H1 (cell line): Measurements from ENCODE around the gene TFAP2D. TPM values are rescaled to one million over a fixed set of nuclear protein-coding genes. Genes with fewer than 3 reads are reported as not detected.

Experiments
- CTCF ChIA-PET: fragments of 300-600 bp; sonication (Branson Sonifier 250); formaldehyde crosslinking; loops from one replicate; lab custom pipeline; 2021; ENCODE audit not compliant: partially characterized antibody; lab: Charles Lee
- POLR2A ChIA-PET: fragments of 300-600 bp; sonication (Branson Sonifier 250); formaldehyde crosslinking; loops from one replicate; lab custom pipeline; 2021; ENCODE audit warnings: inconsistent platforms; ENCODE audit not compliant: partially characterized antibody; lab: Charles Lee
- DNase-seq, 2 experiments: peaks; one replicate each; pipeline versions ENCODE4 v3.0.0 to v3.0.0-alpha.2; 2010 to 2022; ENCODE audit warnings: low spot score in 2 of 2, low read depth in 1 of 2, mixed read lengths in 1 of 2
- FAIRE-seq: peaks from 2 replicates; lab custom pipeline; 2011; peaks lifted over from hg19 to GRCh38; lab: Jason Lieb, UNC
- H2AFZ ChIP-seq: 2 replicates; pipeline ENCODE4 v1.8.1; 2012; ENCODE audit warnings: low read length, inconsistent platforms
- H2AK5ac ChIP-seq: 2 replicates; pipeline ENCODE4 v1.6.1; 2013; ENCODE audit warnings: low read depth, low read length
- H2BK120ac ChIP-seq: replicated peaks from 2 replicates; pipeline ENCODE3; 2013; ENCODE audit warnings: low read depth, low read length, inconsistent platforms
- H2BK12ac ChIP-seq: 2 replicates; pipeline ENCODE4 v1.6.1; 2013; ENCODE audit warnings: low read depth, low read length
- H2BK15ac ChIP-seq: 2 replicates; pipeline ENCODE4 v1.6.1; 2013; ENCODE audit warnings: low read length
- H2BK20ac ChIP-seq: 2 replicates; pipeline ENCODE4 v1.6.1; 2013; ENCODE audit warnings: low read length
- H2BK5ac ChIP-seq: 2 replicates; pipeline ENCODE4 v1.6.1; 2013; ENCODE audit warnings: low read depth, low read length
- H3K14ac ChIP-seq: 2 replicates; pipeline ENCODE4 v1.6.1; 2013; ENCODE audit warnings: inconsistent platforms; ENCODE audit not compliant: insufficient read length
- H3K18ac ChIP-seq: 2 replicates; pipeline ENCODE4 v1.6.1; 2013; ENCODE audit warnings: low read length; ENCODE audit errors: extremely low read depth
- H3K23ac ChIP-seq: 2 replicates; pipeline ENCODE4 v1.6.1; 2013; ENCODE audit warnings: inconsistent platforms; ENCODE audit not compliant: insufficient read length
- H3K23me2 ChIP-seq: 2 replicates; pipeline ENCODE4 v1.6.1; 2013; ENCODE audit warnings: low read depth, low read length
- H3K27ac ChIP-seq: 2 replicates; pipeline ENCODE4 v1.6.1; 2011; ENCODE audit warnings: low read depth, low read length, inconsistent platforms
- H3K27me3 ChIP-seq, 4 experiments: replicated peaks in 1 of 4; 1 replicate in 1 of 4; 2 replicates in 3 of 4; pipeline versions ENCODE4 v1.6.1 to v1.8.1; 2011 to 2013; ENCODE audit warnings: low read length in 3 of 4, mild to moderate bottlenecking in 3 of 4, inconsistent platforms in 2 of 4, mixed read lengths in 2 of 4, moderate library complexity in 1 of 4; ENCODE audit not compliant: control insufficient read depth in 3 of 4, insufficient read depth in 3 of 4; ENCODE audit errors: extremely low read depth in 1 of 4
- H3K36me3 ChIP-seq, 4 experiments: 2 replicates each; pipeline versions ENCODE4 v1.6.1 to v1.8.1; 2011 to 2013; ENCODE audit warnings: mild to moderate bottlenecking in 4 of 4, low read length in 3 of 4, moderate library complexity in 2 of 4, control low read depth in 1 of 4, inconsistent platforms in 1 of 4; ENCODE audit not compliant: insufficient read depth in 4 of 4, control insufficient read depth in 2 of 4
- H3K4ac ChIP-seq: replicated peaks from 2 replicates; pipeline ENCODE3; 2013; ENCODE audit warnings: low read length, low read depth, mixed read lengths, inconsistent platforms; ENCODE audit not compliant: insufficient read length
- H3K4me1 ChIP-seq, 4 experiments: replicated peaks in 1 of 4; 1 replicate in 1 of 4; 2 replicates in 3 of 4; pipeline versions ENCODE4 v1.6.1 to v1.8.1; 2011 to 2013; ENCODE audit warnings: low read length in 3 of 4, inconsistent platforms in 2 of 4, mixed read lengths in 1 of 4; ENCODE audit not compliant: insufficient read depth in 4 of 4, control insufficient read depth in 3 of 4
- H3K4me2 ChIP-seq, 2 experiments: 2 replicates each; pipeline versions ENCODE4 v1.6.1 to v1.8.1; 2011 to 2013; ENCODE audit warnings: low read depth in 2 of 2, low read length in 2 of 2, control low read depth in 1 of 2, inconsistent platforms in 1 of 2, mild to moderate bottlenecking in 1 of 2; ENCODE audit not compliant: insufficient read depth in 1 of 2
- H3K4me3 ChIP-seq, 4 experiments: fragments of 200-600, 300-600 bp in 1 of 4; sonication (generic), shearing (Covaris generic), sonication (Bioruptor Twin) in 1 of 4; 2 replicates each; pipeline versions ENCODE4 v1.5.1 to v1.8.1; 2011 to 2016; ENCODE audit warnings: low read length in 4 of 4, low read depth in 3 of 4, control low read depth in 2 of 4, inconsistent platforms in 2 of 4, mild to moderate bottlenecking in 2 of 4, mixed read lengths in 1 of 4, moderate library complexity in 1 of 4; ENCODE audit not compliant: insufficient read depth in 2 of 4; ENCODE audit errors: extremely low read depth in 1 of 4
- H3K56ac ChIP-seq: replicated peaks from 2 replicates; pipeline ENCODE3; 2013; ENCODE audit warnings: low read depth, mild to moderate bottlenecking, mixed read lengths, low read length, inconsistent platforms; ENCODE audit not compliant: insufficient read length
- H3K79me1 ChIP-seq: 2 replicates; pipeline ENCODE4 v1.6.1; 2013; ENCODE audit warnings: low read depth, low read length, control low read depth
- H3K79me2 ChIP-seq, 2 experiments: 2 replicates each; pipeline versions ENCODE4 v1.6.1 to v1.8.1; 2012 to 2013; ENCODE audit warnings: low read length in 2 of 2, mild to moderate bottlenecking in 2 of 2, inconsistent platforms in 1 of 2; ENCODE audit not compliant: insufficient read depth in 2 of 2, control insufficient read depth in 1 of 2
- H3K9ac ChIP-seq, 4 experiments: replicated peaks in 1 of 4; 1 replicate in 1 of 4; 2 replicates in 3 of 4; pipeline versions ENCODE4 v1.6.1 to v1.8.1; 2011 to 2013; ENCODE audit warnings: low read depth in 3 of 4, low read length in 3 of 4, control low read depth in 2 of 4, mild to moderate bottlenecking in 2 of 4, moderate library complexity in 2 of 4, inconsistent platforms in 1 of 4; ENCODE audit errors: extremely low read depth in 1 of 4
- H3K9me3 ChIP-seq, 2 experiments: 2 replicates each; pipeline versions ENCODE4 v1.6.1 to v1.8.1; 2012 to 2013; ENCODE audit warnings: mild to moderate bottlenecking in 2 of 2, moderate library complexity in 2 of 2, control low read depth in 1 of 2, inconsistent platforms in 1 of 2, low read depth in 1 of 2, low read length in 1 of 2, mixed read lengths in 1 of 2; ENCODE audit not compliant: insufficient read depth in 2 of 2
- H4K20me1 ChIP-seq, 2 experiments: replicated peaks in 1 of 2; 2 replicates each; pipeline versions ENCODE3 to v1.8.1; 2011 to 2013; ENCODE audit warnings: inconsistent platforms in 2 of 2, low read length in 2 of 2, mild to moderate bottlenecking in 1 of 2; ENCODE audit not compliant: insufficient read depth in 2 of 2, control insufficient read depth in 1 of 2
- H4K5ac ChIP-seq: 2 replicates; pipeline ENCODE4 v1.6.1; 2013; ENCODE audit warnings: low read length, low read depth, mixed read lengths, inconsistent platforms; ENCODE audit not compliant: insufficient read length
- H4K8ac ChIP-seq: 2 replicates; pipeline ENCODE4 v1.8.0; 2013; ENCODE audit warnings: mild to moderate bottlenecking, moderate library complexity, low read length, inconsistent platforms; ENCODE audit not compliant: insufficient read depth; ENCODE audit errors: extremely low read depth
- H4K91ac ChIP-seq: replicated peaks from 2 replicates; pipeline ENCODE3; 2013; ENCODE audit warnings: low read length, mixed read lengths, inconsistent platforms; ENCODE audit not compliant: insufficient read length
- CBX8 ChIP-seq: fragments of 300-800, 300-1000 bp; sonication (generic); IDR thresholded peaks from 2 replicates; pipeline ENCODE4 v1.7.1; 2016; ENCODE audit warnings: low read depth, low read length, borderline replicate concordance
- GTF2F1 ChIP-seq: IDR thresholded peaks from 2 replicates; pipeline ENCODE4 v1.6.1; 2012; ENCODE audit warnings: low read depth, low read length, improper control_type of control experiment, borderline replicate concordance
- RNF2 ChIP-seq: fragments of 200-900, 300-1000 bp; sonication (generic); IDR thresholded peaks from 2 replicates; pipeline ENCODE4 v1.7.1; 2016; ENCODE audit warnings: borderline replicate concordance, low read depth, mild to moderate bottlenecking, antibody characterized with exemption, low read length; ENCODE audit not compliant: poor library complexity, severe bottlenecking; ENCODE audit errors: missing control alignments
- WGBS, 2 experiments: shearing (Covaris generic) in 1 of 2; methylation state at CpG; one replicate each; pipeline versions ENCODE4 v1.1.6 to v1.1.7; 2013 to 2015; ENCODE audit warnings: low lambda C conversion rate in 2 of 2, mixed read lengths in 2 of 2, inconsistent platforms in 1 of 2, low coverage in 1 of 2, missing lambda C conversion rate in 1 of 2; ENCODE audit not compliant: insufficient replicate concordance in 2 of 2, insufficient coverage in 1 of 2, insufficient read length in 1 of 2; ENCODE audit errors: extremely low coverage in 1 of 2, missing lambda C conversion rate in 1 of 2; 5-methylcytosine and 5-hydroxymethylcytosine counted together
- polyA plus RNA-seq, 7 experiments: library from polyadenylated mRNA; depleted of rRNA in 3 of 7; stranded (reverse) in 5 of 7; unstranded in 2 of 7; fragments of >200 nt in 5 of 7; fragments of 200-250 nt in 2 of 7; gene quantifications; 1 replicate in 5 of 7; 2 replicates in 1 of 7; 4 replicates in 1 of 7; pipeline versions ENCODE4 v1.2.1 to v1.2.3, GENCODE V29; 2011 to 2013; ENCODE audit warnings: missing spikeins in 2 of 7, mixed read lengths in 2 of 7
- total RNA-seq: library from RNA; stranded (reverse); fragmentation: NEBNext Ultra II Directional; extraction: Animal tissue kit (Norgen Biotek cat#: 25700); gene quantifications from 2 replicates; pipeline ENCODE4 v1.2.1, GENCODE V29; 2021

The TFAP2D gene
- total and polyA plus RNA-seq, 2 of the 8 experiments (the other 6 are each of a cell fraction or from before 2014, with no cell fraction given): not detected

DNA sequence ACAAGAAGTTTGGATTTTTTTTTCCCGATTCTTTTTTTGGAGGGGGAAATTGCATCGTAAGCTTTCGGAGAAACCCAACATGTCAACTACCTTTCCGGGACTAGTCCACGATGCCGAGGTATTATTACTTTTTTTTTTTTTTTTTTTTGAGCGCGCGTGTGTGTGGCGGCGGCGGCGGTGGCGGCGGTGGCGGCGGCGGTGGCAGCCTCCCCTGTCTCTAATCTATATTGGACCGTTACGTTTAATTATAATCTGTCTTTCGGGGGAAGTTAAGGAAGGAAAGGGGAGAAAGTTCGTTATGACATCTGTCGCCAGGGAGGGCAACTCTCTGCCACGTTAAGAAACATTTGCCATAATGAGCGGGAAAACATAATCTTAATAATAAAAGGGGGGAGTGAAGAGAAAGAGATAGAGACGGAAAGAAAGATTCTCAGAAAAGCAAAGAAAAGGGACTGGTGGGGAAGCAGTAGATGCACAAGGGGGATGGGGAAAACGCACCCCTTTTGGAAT, 706 bp downstream of the TFAP2D start:
- TF ChIP-seq CBX8 (peak; percentile 82; the same call in 1 of the 2 replicates), GTF2F1 (no peak), RNF2 (peak; percentile 92)
- no peak overlapping the region for H3K18ac ChIP-seq
- H4K8ac ChIP-seq: no peak overlapping the region
- H3K36me3 ChIP-seq: no peaks in the 10 kb centered on the region
- WGBS, 2 experiments: 8% methylated on average over 11 of the region's 27 CpGs; no CpG with 5 or more reads in 1 of the 2 experiments
- no peak overlapping the region for H2BK15ac ChIP-seq
- H3K27me3 ChIP-seq: peaks cover 81 to 100% (median 95%) of the 10 kb centered on the region in 4 experiments
- H2AFZ ChIP-seq: no peak overlapping the region
- no peak overlapping the region for H3K56ac ChIP-seq
- ChIA-PET POLR2A (interaction anchor here (1.1 to 1.3 kb wide), 2 partner anchors 109 to 128 kb away, joined by 5 read pairs; no protein-coding TSS in a partner anchor), CTCF (interaction anchor here (0.6 to 2.2 kb wide), 4 partner anchors 9 to 136 kb away, joined by 3 to 6 read pairs (median 3); no protein-coding TSS in a partner anchor)
- H3K27ac ChIP-seq: no peak overlapping the region
- no peak overlapping the region for H3K9ac ChIP-seq
- H3K4me3 ChIP-seq: peak overlapping the region in 3 of 4 experiments; percentile 38 to 57 (median 45); a peak in 3 of 8 replicates
- no peak overlapping the region for H4K91ac ChIP-seq
- DNase-seq (no peak), FAIRE-seq (no peak)
- H3K14ac ChIP-seq: no peak overlapping the region
- H2BK5ac ChIP-seq: no peak overlapping the region
- H2BK12ac ChIP-seq: no peak overlapping the region
- H3K4me1 ChIP-seq: peaks cover 5 to 15% (median 11%) of the 10 kb centered on the region in 4 experiments; a peak in 6 of 7 replicates
- no peak overlapping the region for H2BK20ac ChIP-seq
- peaks cover 11 to 15% of the 10 kb centered on the region in 2 experiments for H4K20me1 ChIP-seq
- no peaks in the 10 kb centered on the region for H3K79me2 ChIP-seq
- H3K4me2 ChIP-seq: peak overlapping the region; percentile 85 to 89
- no peaks in the 10 kb centered on the region for H3K79me1 ChIP-seq
- H2AK5ac ChIP-seq: no peak overlapping the region
- no peak overlapping the region for H3K4ac ChIP-seq
- H3K9me3 ChIP-seq: no peaks in the 10 kb centered on the region
- no peak overlapping the region for H3K23ac ChIP-seq
- H3K23me2 ChIP-seq: peaks cover 11% of the 10 kb centered on the region; the same call in 1 of the 2 replicates
- no peak overlapping the region for H2BK120ac ChIP-seq
- H4K5ac ChIP-seq: no peak overlapping the region
